ENCODE results near the gene TLE5.

The TLE5 gene

GRCh38 chr19:3062165-3063105 is at the start of gene TLE5:
Gene TLE5, minus strand, starts transcription at chr19:3062495. Its CDS starts 295 bp downstream, at chr19:3062200.
- peak; percentile 90 for DNase-seq

- no peak for DNase-seq
These were observed 49.4 kb upstream of the TLE5 start for GRCh38 chr19:3111586-3112247.

- no peak for DNase-seq
These were observed 48.0 kb upstream of the TLE5 start for GRCh38 chr19:3110126-3110825.

- DNase-seq: no peak
These were observed 47.2 kb upstream of the TLE5 start for GRCh38 chr19:3109491-3109890.

- DNase-seq: peak; percentile 89
These were observed 46.5 kb upstream of the TLE5 start for GRCh38 chr19:3108775-3109174.

- no peak for DNase-seq
These were observed 45.4 kb upstream of the TLE5 start for GRCh38 chr19:3107658-3108057.

- DNase-seq: no peak
These were observed 44.3 kb upstream of the TLE5 start for GRCh38 chr19:3106509-3107141.

GRCh38 chr19:3105641-3106508 is 43.6 kb upstream of the TLE5 start:
- DNase-seq: no peak

- DNase-seq: no peak
These were observed 42.4 kb upstream of the TLE5 start for GRCh38 chr19:3104708-3104983.

GRCh38 chr19:3102239-3103140 is 40.2 kb upstream of the TLE5 start:
- no peak for DNase-seq

GRCh38 chr19:3100747-3101730 is 38.7 kb upstream of the TLE5 start:
- no peak for DNase-seq

- no peak for DNase-seq
These were observed 38.0 kb upstream of the TLE5 start for GRCh38 chr19:3100331-3100730.

GRCh38 chr19:3099347-3100145 is 37.3 kb upstream of the TLE5 start:
- DNase-seq: no peak

- DNase-seq: no peak
These were observed 36.4 kb upstream of the TLE5 start for GRCh38 chr19:3098515-3099346.

GRCh38 chr19:3098141-3098514 is 35.8 kb upstream of the TLE5 start:
- no peak for DNase-seq

GRCh38 chr19:3097442-3097871 is 35.2 kb upstream of the TLE5 start:
- DNase-seq: no peak

GRCh38 chr19:3096902-3097326 is 34.6 kb upstream of the TLE5 start:
- DNase-seq: no peak

Data from activated effector memory CD4-positive, alpha-beta T cell treated with anti-CD3 and anti-CD28 coated beads, Interleukin-2, amount 50 U/mL, for 16 hours (primary cell).